HG03354 (cell line): ENCODE data around the gene TACO1.

Experiments
- ATAC-seq: cut with Tn5 transposase; IDR thresholded peaks from one replicate; pipeline ENCODE4 v1.9.1; 2021; ENCODE audit warnings: mild to moderate bottlenecking; ENCODE audit not compliant: unreplicated experiment, poor library complexity, severe bottlenecking

Gene TACO1

GRCh38 chr17:63596856-63597586 lies 3.7 kb upstream of the TACO1 start:
- no peak for ATAC-seq

GRCh38 chr17:63598281-63598680 lies 2.4 kb upstream of the TACO1 start:
- no peak for ATAC-seq

- ATAC-seq, result no peak
Observed at GRCh38 chr17:63601439-63602371, 1.0 kb downstream of the TACO1 start.

GRCh38 chr17:63609816-63610573 lies 9.3 kb downstream of the TACO1 start:
- no peak for ATAC-seq

GRCh38 chr17:63610854-63611253 lies 10.2 kb downstream of the TACO1 start:
- ATAC-seq, result no peak

GRCh38 chr17:63611354-63611753 lies 10.7 kb downstream of the TACO1 start:
- ATAC-seq, result no peak

GRCh38 chr17:63613663-63614062 lies 13.0 kb downstream of the TACO1 start:
- no peak for ATAC-seq

- no peak for ATAC-seq
Observed at GRCh38 chr17:63621229-63621683, 20.6 kb downstream of the TACO1 start.

GRCh38 chr17:63621684-63622573 lies 21.2 kb downstream of the TACO1 start, which contains the start of gene MAP3K3:
MAP3K3 (plus strand) TSS chr17:63622417; CDS start chr17:63622760, 343 bp downstream.
- ATAC-seq, result peak; percentile 91

- peak; percentile 29 for ATAC-seq
Observed at GRCh38 chr17:63622574-63623390, 22.1 kb downstream of the TACO1 start.

GRCh38 chr17:63623786-63624530 lies 23.3 kb downstream of the TACO1 start:
- no peak for ATAC-seq

GRCh38 chr17:63624531-63624880 lies 23.8 kb downstream of the TACO1 start:
- ATAC-seq, result no peak

- ATAC-seq, result no peak
Observed at GRCh38 chr17:63626551-63627180, 26.0 kb downstream of the TACO1 start.

- no peak for ATAC-seq
Observed at GRCh38 chr17:63629627-63630026, 28.9 kb downstream of the TACO1 start.

- no peak for ATAC-seq
Observed at GRCh38 chr17:63631062-63631461, 30.4 kb downstream of the TACO1 start.

GRCh38 chr17:63631626-63632025 lies 30.9 kb downstream of the TACO1 start:
- no peak for ATAC-seq

GRCh38 chr17:63633742-63634141 lies 33.0 kb downstream of the TACO1 start:
- ATAC-seq, result no peak
